Activated T-helper 17 cell treated with anti-CD3 and anti-CD28 coated beads, Interleukin-2, amount 50 U/mL, for 72 hours (primary cell): ENCODE data around the gene SFI1. TPM values are rescaled to one million over a fixed set of nuclear protein-coding genes. Genes with fewer than 3 reads are reported as not detected.

ENCODE experiments used
- ATAC-seq: fragments of 150-1000 bp; cut with Tn5 transposase; replicated peaks from 2 replicates; pipeline ENCODE4 v1.10.0; 2021; ENCODE audit warnings: mild to moderate bottlenecking, moderate library complexity
- H3K27ac Mint-ChIP-seq: one replicate; pipeline ENCODE4 v1.8.0; 2022; ENCODE audit warnings: mixed read lengths
- H3K27me3 Mint-ChIP-seq: one replicate; pipeline ENCODE4 v1.8.0; 2022; ENCODE audit warnings: mixed read lengths
- H3K36me3 Mint-ChIP-seq: one replicate; pipeline ENCODE4 v1.8.0; 2022; ENCODE audit warnings: low read depth, mild to moderate bottlenecking, mixed read lengths
- H3K4me1 Mint-ChIP-seq: one replicate; pipeline ENCODE4 v1.8.0; 2022; ENCODE audit warnings: mixed read lengths
- H3K4me3 Mint-ChIP-seq: one replicate; pipeline ENCODE4 v1.8.0; 2022; ENCODE audit warnings: mild to moderate bottlenecking, mixed read lengths
- H3K9me3 Mint-ChIP-seq: one replicate; pipeline ENCODE4 v1.8.0; 2022; ENCODE audit warnings: mixed read lengths
- total RNA-seq, 2 donors: library from RNA; stranded (reverse); gene quantifications; one replicate each; pipeline ENCODE4 v1.2.3, GENCODE V29; 2022

SFI1 gene
- total RNA-seq, 2 donors from 2014 or later = 125 to 349 TPM

DNA sequence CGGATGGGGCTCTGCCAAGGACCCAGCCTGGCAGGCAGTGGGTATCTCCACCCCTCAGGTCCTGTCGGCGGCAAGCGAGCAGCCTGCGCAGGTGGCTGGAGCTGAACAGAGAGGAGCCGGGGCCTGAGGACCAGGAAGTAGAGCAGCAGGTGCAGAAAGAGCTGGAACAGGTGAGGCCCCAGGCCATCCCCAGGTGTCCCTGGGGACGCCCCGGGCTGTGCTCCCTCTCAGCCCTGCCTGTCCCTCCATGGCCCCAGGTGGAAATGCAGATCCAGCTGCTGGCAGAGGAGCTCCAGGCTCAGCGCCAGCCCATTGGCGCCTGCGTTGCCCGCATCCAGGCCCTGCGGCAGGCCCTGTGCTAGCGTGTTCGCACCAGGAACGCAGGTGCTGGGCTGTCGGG, 121.7 kb downstream of the SFI1 start:
- Mint-ChIP-seq H3K4me3 (no peak overlapping the region), H3K36me3 (peaks cover 83% of the 10 kb centered on the region), H3K27me3 (no peaks in the 10 kb centered on the region), H3K9me3 (no peaks in the 10 kb centered on the region), H3K4me1 (peaks cover 24% of the 10 kb centered on the region), H3K27ac (peak overlapping the region; percentile 63)
- ATAC-seq = no peak

- Mint-ChIP-seq H3K36me3 (peaks cover 86% of the 10 kb centered on the region), H3K27ac (peak overlapping the region; percentile 83), H3K27me3 (no peaks in the 10 kb centered on the region), H3K9me3 (no peaks in the 10 kb centered on the region), H3K4me3 (no peak overlapping the region), H3K4me1 (peaks cover 24% of the 10 kb centered on the region)
- no peak for ATAC-seq
These were observed 122.3 kb downstream of the SFI1 start for GRCh38 chr22:31618471-31619176.

- no peak for ATAC-seq
- H3K4me1 Mint-ChIP-seq = peaks cover 21% of the 10 kb centered on the region
- H3K36me3 Mint-ChIP-seq = peaks cover 81% of the 10 kb centered on the region
- no peaks in the 10 kb centered on the region for H3K9me3 Mint-ChIP-seq
- H3K27ac Mint-ChIP-seq = peak overlapping the region; percentile 83
- H3K27me3 Mint-ChIP-seq = no peaks in the 10 kb centered on the region
- no peak overlapping the region for H3K4me3 Mint-ChIP-seq
These were observed 123.4 kb downstream of the SFI1 start for GRCh38 chr22:31619611-31620300.

GRCh38 chr22:31620756-31621480, 124.6 kb downstream of the SFI1 start:
- no peaks in the 10 kb centered on the region for H3K9me3 Mint-ChIP-seq
- H3K36me3 Mint-ChIP-seq = peaks cover 81% of the 10 kb centered on the region
- H3K4me3 Mint-ChIP-seq = no peak overlapping the region
- no peak for ATAC-seq
- H3K27me3 Mint-ChIP-seq = no peaks in the 10 kb centered on the region
- peaks cover 14% of the 10 kb centered on the region for H3K4me1 Mint-ChIP-seq
- H3K27ac Mint-ChIP-seq = no peak overlapping the region

DNA sequence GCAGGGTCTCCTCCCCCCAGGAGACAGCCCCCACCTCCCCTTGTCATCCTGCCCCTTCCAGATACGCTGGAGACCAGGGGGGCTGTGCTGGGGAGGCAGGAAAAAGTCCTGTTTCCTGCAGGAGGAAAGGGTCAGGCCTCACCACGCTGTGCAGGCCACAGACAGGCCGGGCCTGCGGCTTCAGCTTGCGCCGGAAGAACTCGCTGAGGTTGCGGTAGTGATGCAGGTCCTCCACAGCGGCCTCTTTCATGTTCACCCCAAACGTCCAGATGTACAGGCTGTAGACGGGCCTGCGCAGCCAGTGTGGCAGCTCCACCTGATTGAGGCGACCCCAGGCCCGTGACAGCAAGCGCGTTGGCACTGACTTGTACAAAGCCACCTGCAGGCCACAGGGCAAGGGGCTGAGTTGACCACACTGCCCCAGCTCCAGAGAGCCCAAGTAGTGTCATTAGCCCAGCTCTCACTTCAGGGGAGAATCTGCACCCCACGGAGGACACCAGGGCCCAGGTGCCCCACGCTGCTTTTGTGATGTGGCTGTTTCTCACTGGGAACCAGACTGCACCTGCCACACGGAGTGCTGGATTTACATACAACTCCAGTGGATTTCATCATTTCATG, 125.3 kb downstream of the SFI1 start:
- H3K27me3 Mint-ChIP-seq = no peaks in the 10 kb centered on the region
- H3K27ac Mint-ChIP-seq = peak overlapping the region; percentile 68
- ATAC-seq = no peak
- H3K4me3 Mint-ChIP-seq = no peak overlapping the region
- H3K4me1 Mint-ChIP-seq = peaks cover 7% of the 10 kb centered on the region
- peaks cover 76% of the 10 kb centered on the region for H3K36me3 Mint-ChIP-seq
- H3K9me3 Mint-ChIP-seq = no peaks in the 10 kb centered on the region

DNA sequence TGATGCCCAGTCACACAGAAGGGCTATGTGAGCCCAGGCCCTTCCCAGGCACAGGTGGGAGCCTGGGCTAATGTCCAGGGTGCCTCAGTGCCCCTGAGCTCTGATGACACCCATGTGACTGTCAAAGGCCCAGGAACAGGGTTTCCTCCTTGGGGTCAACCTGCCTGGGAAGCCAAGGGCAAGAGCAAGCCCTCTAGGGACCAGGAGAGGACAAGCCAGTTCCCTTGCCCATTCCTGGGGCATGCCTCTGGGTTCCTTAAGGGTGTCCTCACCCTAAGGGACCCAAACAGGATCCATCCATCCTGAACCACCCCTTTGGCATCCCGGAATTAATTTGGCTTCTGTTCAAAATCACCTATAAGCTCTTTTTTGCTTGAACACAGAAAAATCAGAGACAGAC, 126.6 kb downstream of the SFI1 start:
- peaks cover 9% of the 10 kb centered on the region for H3K4me1 Mint-ChIP-seq
- ATAC-seq = no peak
- H3K9me3 Mint-ChIP-seq = no peaks in the 10 kb centered on the region
- no peaks in the 10 kb centered on the region for H3K27me3 Mint-ChIP-seq
- peaks cover 62% of the 10 kb centered on the region for H3K36me3 Mint-ChIP-seq
- no peak overlapping the region for H3K4me3 Mint-ChIP-seq
- H3K27ac Mint-ChIP-seq = peak overlapping the region; percentile 68

GRCh38 chr22:31623592-31624304, 127.4 kb downstream of the SFI1 start:
- no peak overlapping the region for H3K4me3 Mint-ChIP-seq
- ATAC-seq = no peak
- H3K27ac Mint-ChIP-seq = peak overlapping the region; percentile 76

GRCh38 chr22:31625257-31625640, 128.9 kb downstream of the SFI1 start:
- Mint-ChIP-seq H3K36me3 (peaks cover 42% of the 10 kb centered on the region), H3K27ac (peak overlapping the region; percentile 76), H3K4me1 (peaks cover 25% of the 10 kb centered on the region), H3K4me3 (no peak overlapping the region), H3K27me3 (no peaks in the 10 kb centered on the region), H3K9me3 (no peaks in the 10 kb centered on the region)
- no peak for ATAC-seq

More at GRCh38 chr22:31623592-31624304, 127.4 kb downstream of the SFI1 start:
- H3K4me1 Mint-ChIP-seq = peaks cover 17% of the 10 kb centered on the region
- H3K27me3 Mint-ChIP-seq = no peaks in the 10 kb centered on the region
- no peaks in the 10 kb centered on the region for H3K9me3 Mint-ChIP-seq
- peaks cover 57% of the 10 kb centered on the region for H3K36me3 Mint-ChIP-seq

GRCh38 chr22:31625661-31626426, 129.5 kb downstream of the SFI1 start:
- Mint-ChIP-seq H3K36me3 (peaks cover 36% of the 10 kb centered on the region), H3K9me3 (no peaks in the 10 kb centered on the region), H3K4me1 (peaks cover 25% of the 10 kb centered on the region), H3K27ac (peak overlapping the region; percentile 85), H3K27me3 (no peaks in the 10 kb centered on the region), H3K4me3 (no peak overlapping the region)
- no peak for ATAC-seq

DNA sequence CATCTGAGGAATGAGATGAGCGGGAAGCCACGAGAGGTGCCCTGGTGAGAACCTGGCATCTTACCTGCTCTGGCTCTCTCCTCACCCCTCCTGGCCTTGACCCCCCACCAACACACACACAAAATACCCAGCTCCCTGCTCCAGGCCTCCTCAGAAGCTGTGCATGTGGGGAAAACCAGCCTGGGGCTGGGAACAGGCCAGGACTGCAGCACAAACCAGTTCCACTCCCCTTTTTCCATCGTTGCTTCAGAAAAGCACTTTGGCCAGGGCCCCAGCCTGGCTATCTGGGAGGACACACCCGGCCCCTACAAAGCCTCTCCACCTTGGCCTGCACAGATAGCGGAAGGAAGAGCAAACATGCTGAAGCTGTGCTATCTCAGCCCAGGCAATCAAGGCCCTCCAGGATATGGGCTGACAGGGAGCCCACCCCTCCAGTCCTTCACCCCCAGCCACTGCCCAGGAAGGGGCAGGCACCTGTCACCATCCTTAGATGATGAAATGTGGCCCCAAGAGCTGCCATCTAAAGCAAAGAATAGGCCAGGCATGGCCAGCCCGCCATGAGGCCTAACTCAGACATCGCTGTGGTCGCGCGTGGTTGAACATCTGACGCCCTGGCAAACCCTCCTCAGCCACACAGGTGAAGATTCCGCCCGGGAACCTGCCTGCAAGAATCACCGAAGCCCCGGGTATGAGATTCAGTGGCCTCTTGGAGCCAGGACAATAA, 130.3 kb downstream of the SFI1 start:
- no peaks in the 10 kb centered on the region for H3K27me3 Mint-ChIP-seq
- peak overlapping the region; percentile 85 for H3K27ac Mint-ChIP-seq
- peaks cover 29% of the 10 kb centered on the region for H3K4me1 Mint-ChIP-seq
- H3K36me3 Mint-ChIP-seq = peaks cover 33% of the 10 kb centered on the region
- no peak for ATAC-seq
- no peaks in the 10 kb centered on the region for H3K9me3 Mint-ChIP-seq
- no peak overlapping the region for H3K4me3 Mint-ChIP-seq

DNA sequence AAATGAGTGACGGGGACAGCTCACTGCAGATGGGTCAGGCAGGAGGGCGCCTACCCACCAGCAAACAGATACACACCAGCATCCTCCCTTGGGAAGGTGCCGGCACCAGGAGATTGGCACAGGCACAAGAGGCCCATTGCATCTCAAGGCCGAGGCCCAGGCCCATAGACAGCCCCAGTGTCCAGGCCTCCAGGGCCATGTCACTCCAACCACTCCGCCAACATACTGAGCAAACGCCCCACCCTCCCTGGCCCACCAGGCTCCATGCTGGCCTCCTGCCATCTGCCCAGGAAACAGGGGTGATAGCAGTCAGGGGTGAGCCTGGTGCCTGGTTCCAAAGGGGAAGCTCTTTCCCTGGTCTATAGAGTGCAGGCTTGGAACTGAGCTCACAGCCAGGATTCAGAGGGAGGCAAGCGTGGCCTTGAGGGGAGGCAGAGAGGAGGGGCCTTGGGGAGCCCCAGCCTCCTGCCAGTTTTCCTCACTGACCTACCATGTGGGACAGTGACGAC, 130.9 kb downstream of the SFI1 start:
- Mint-ChIP-seq H3K9me3 (no peaks in the 10 kb centered on the region), H3K27me3 (no peaks in the 10 kb centered on the region), H3K4me3 (no peak overlapping the region), H3K27ac (peak overlapping the region; percentile 86), H3K36me3 (peaks cover 26% of the 10 kb centered on the region), H3K4me1 (peaks cover 32% of the 10 kb centered on the region)
- no peak for ATAC-seq

GRCh38 chr22:31628362-31628761, 132.0 kb downstream of the SFI1 start:
- Mint-ChIP-seq H3K4me1 (peaks cover 32% of the 10 kb centered on the region), H3K27ac (peak overlapping the region; percentile 86), H3K9me3 (no peaks in the 10 kb centered on the region), H3K4me3 (peak overlapping the region; percentile 76), H3K36me3 (peaks cover 18% of the 10 kb centered on the region), H3K27me3 (no peaks in the 10 kb centered on the region)
- no peak for ATAC-seq
